ENCODE data around the gene FIG4. TPM values are rescaled to one million over a fixed set of nuclear protein-coding genes. Genes with fewer than 3 reads are reported as not detected.

Gene FIG4
- polyA plus RNA-seq, 2 of the 4 experiments (the other 2 are of a cell fraction): 6.2 to 11.2 TPM

- no peak for TF ChIP-seq NFE2L2 (conservative IDR thresholded peaks at IDR 0.05; ENCODE audit: low read length)
- TF ChIP-seq MAFK (IDR thresholded peaks at IDR 0.05; ENCODE audit: partially characterized antibody): no peak
- TF ChIP-seq EHMT2 (IDR thresholded peaks at IDR 0.05; ENCODE audit: low read depth): no peak
- no peak for TF ChIP-seq FOSB (CRISPR knock-in tag; IDR thresholded peaks at IDR 0.05)
- no peak for TF ChIP-seq HOXB5 (CRISPR knock-in tag; IDR thresholded peaks at IDR 0.05)
- no peak for TF ChIP-seq SMC3 (IDR thresholded peaks at IDR 0.05)
- TF ChIP-seq E2F6 (IDR thresholded peaks at IDR 0.05; ENCODE audit: borderline replicate concordance, low read depth): no peak
- no peak for TF ChIP-seq NPAS2 (CRISPR knock-in tag; IDR thresholded peaks at IDR 0.05; ENCODE audit: borderline replicate concordance)
- TF ChIP-seq BCL3 (IDR thresholded peaks at IDR 0.05): no peak
- TF ChIP-seq HES2 (IDR thresholded peaks at IDR 0.05): no peak
- TF ChIP-seq NR3C1 (IDR thresholded peaks at IDR 0.05): no peak
- Histone ChIP-seq H3K27ac (no peak overlapping the region), H3K4me1 (no peaks in the 10 kb centered on the region), H3K4me3 (no peak overlapping the region), H3K4me2 (no peak overlapping the region), H3K9me3 (no peaks in the 10 kb centered on the region)
- ChIA-PET POLR2A (no interaction called here), CTCF (interaction anchor here (1.0 to 2.0 kb wide), 3 partner anchors 11 to 78 kb away, joined by 3 to 10 read pairs (median 4); no protein-coding TSS in a partner anchor)
- ATAC-seq (no peak), DNase-seq (ENCODE audit: low read depth in 1 of 2, low spot score in 1 of 2) (no peak), FAIRE-seq (no peak)
- 74% methylated on average over 4 of the region's 4 CpGs for WGBS (ENCODE audit: missing lambda C conversion rate)
Observed at GRCh38 chr6:109783250-109783986, 92.3 kb downstream of the FIG4 start.

- no peak for DNase-seq (ENCODE audit: low read depth in 1 of 2, low spot score in 1 of 2)
- H3K4me1 ChIP-seq: peaks cover 25% of the 10 kb centered on the region
- POLR2A ChIA-PET: no interaction called here
- CTCF ChIA-PET: interaction anchor here (0.7 kb wide), 1 partner anchor 94 kb away, joined by 4 read pairs; no protein-coding TSS in a partner anchor
- 76% methylated on average over 2 of the region's 2 CpGs for WGBS (ENCODE audit: missing lambda C conversion rate)
- TF ChIP-seq RAD21 (conservative IDR thresholded peaks at IDR 0.05 in 1 of 2, IDR thresholded peaks at IDR 0.05 in 1 of 2) (no peak), MAFK (IDR thresholded peaks at IDR 0.05; ENCODE audit: partially characterized antibody) (no peak), CEBPB (IDR thresholded peaks at IDR 0.05) (no peak), RFX5 (IDR thresholded peaks at IDR 0.05) (no peak), REST (IDR thresholded peaks at IDR 0.05) (no peak), NPAS2 (CRISPR knock-in tag; IDR thresholded peaks at IDR 0.05; ENCODE audit: borderline replicate concordance) (no peak), MAZ (IDR thresholded peaks at IDR 0.05; ENCODE audit: borderline replicate concordance, low read depth, low read length) (no peak), E2F6 (IDR thresholded peaks at IDR 0.05; ENCODE audit: borderline replicate concordance, low read depth) (no peak), JUNB (IDR thresholded peaks at IDR 0.05) (no peak), KDM5A (IDR thresholded peaks at IDR 0.05) (no peak), ZSCAN20 (CRISPR knock-in tag; IDR thresholded peaks at IDR 0.05) (no peak), USF2 (IDR thresholded peaks at IDR 0.05) (no peak), ATOH8 (CRISPR knock-in tag; IDR thresholded peaks at IDR 0.05; ENCODE audit: low read depth) (no peak), MYC (IDR thresholded peaks at IDR 0.05; ENCODE audit: borderline replicate concordance, low read length) (no peak), POLR2A (IDR thresholded peaks at IDR 0.05; ENCODE audit: low read length) (no peak), CBX2 (IDR thresholded peaks at IDR 0.05; ENCODE audit: borderline replicate concordance, low read depth) (no peak)
- no peak overlapping the region for H3K4me2 ChIP-seq
- no peak overlapping the region for H3K4me3 ChIP-seq
- H3K27ac ChIP-seq: no peak overlapping the region
- no peak for ATAC-seq
- H3K9me3 ChIP-seq: no peaks in the 10 kb centered on the region
- FAIRE-seq: no peak
Observed at GRCh38 chr6:109787312-109787711, 96.2 kb downstream of the FIG4 start.

Data from A549 (cell line).